ENCODE measurements around the gene GLYATL1B. TPM values are rescaled to one million over a fixed set of nuclear protein-coding genes. Genes with fewer than 3 reads are reported as not detected.
"Not testable (repeated sequence)": the region's sequence is repeated elsewhere in the genome, so short reads cannot be mapped to it uniquely, and the experiment has no call there.

Gene GLYATL1B
- total and polyA plus RNA-seq, 11 donors: not detected

DNA sequence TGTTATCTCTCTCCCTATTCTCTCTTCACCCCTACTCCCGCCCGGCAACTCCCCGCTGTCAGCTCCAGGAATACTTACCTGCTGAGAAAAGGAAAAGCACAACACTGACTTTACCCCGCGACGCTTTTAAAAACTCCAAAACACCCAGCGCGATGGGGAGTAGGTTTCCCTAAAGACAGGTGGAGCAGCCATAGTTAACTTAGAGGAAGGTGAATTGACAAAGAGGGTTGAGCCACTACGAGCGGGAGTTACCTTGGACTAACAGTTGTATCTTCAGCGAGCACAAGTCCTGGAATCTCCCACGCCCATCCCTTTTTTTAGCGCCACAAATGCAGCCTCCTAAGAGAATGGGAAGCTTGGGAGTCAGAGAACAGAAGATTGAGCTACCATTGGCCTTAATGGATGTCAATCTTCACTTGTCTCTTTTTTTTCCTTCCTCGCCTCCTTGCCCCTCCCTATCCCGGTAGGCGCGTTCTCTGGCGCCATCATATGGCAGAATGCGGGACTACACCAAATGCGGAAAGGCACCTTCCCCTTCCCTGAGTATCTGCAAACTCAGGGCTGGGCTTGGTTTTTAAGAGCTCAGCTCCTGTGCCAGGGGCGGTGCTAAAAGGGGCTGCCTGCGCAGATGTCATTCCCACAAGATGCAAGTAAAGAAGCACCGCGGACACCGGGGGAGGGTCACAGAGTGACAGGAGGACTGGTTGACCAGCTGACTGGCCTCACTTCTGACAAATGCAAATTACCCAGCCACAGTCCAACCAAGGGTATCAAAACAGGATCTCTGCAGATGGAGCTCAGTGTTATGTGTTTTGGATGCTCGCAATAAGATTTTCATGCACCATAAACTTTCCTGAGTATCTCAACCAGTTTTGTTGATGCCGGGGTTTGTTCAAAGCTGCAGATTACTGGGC is 27.7 kb upstream of the GLYATL1B start:
- not testable (repeated sequence) for H3K9me3 ChIP-seq, H3K27ac ChIP-seq, H3K36me3 ChIP-seq
- TF ChIP-seq, protein P1, sequence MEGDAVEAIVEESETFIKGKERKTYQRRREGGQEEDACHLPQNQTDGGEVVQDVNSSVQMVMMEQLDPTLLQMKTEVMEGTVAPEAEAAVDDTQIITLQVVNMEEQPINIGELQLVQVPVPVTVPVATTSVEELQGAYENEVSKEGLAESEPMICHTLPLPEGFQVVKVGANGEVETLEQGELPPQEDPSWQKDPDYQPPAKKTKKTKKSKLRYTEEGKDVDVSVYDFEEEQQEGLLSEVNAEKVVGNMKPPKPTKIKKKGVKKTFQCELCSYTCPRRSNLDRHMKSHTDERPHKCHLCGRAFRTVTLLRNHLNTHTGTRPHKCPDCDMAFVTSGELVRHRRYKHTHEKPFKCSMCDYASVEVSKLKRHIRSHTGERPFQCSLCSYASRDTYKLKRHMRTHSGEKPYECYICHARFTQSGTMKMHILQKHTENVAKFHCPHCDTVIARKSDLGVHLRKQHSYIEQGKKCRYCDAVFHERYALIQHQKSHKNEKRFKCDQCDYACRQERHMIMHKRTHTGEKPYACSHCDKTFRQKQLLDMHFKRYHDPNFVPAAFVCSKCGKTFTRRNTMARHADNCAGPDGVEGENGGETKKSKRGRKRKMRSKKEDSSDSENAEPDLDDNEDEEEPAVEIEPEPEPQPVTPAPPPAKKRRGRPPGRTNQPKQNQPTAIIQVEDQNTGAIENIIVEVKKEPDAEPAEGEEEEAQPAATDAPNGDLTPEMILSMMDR (IDR thresholded peaks at IDR 0.05): peak; percentile 38 to 73 (median 58)
- peak; percentile 33 to 79 (median 45) for DNase-seq
- intact Hi-C loops (cut with DNase I): loop anchor here in 4 of 10 donors (10.0 kb wide), 2 partner anchors 76 to 96 kb away; no protein-coding TSS in a partner anchor
- WGBS, 4 donors: 8 to 11% (median 9%) methylated on average over 26 to 27 of the region's 27 CpGs
- H3K27me3 ChIP-seq: peaks cover 0 to 70% (median 21%) of the 10 kb centered on the region in 9 donors
- H3K4me1 ChIP-seq: peaks cover 0 to 10% (median 0%) of the 10 kb centered on the region in 12 donors
- ATAC-seq: peak in 3 of 4 donors; percentile 80 to 82 (median 82)
- peak overlapping the region in 8 of 12 donors; percentile 9 to 41 (median 25) for H3K4me3 ChIP-seq

DNA sequence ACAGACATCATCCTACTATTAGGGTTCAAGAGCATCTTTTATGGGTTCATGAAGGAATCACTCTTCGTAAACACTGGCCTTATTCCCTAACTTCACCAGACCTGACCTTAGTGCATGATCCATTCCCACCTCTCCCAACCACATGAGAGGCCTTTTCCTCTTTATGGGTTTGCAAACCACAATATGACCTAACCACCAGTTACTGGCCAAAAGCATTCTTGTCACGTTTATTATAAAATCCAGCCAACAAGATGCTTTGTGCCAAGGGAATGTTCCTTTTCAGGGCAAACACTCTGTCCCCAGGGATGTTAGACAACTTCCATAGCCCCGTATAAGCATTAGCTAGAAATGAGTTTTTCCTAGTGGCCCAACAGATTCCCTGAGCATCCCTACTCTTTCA is 26.0 kb upstream of the GLYATL1B start:
- intact Hi-C loops (cut with DNase I); H3K27ac ChIP-seq; H3K36me3 ChIP-seq; H3K4me3 ChIP-seq; H3K9me3 ChIP-seq; ATAC-seq; DNase-seq: not testable (repeated sequence)
- 55 to 67% (median 63%) methylated on average over 3 of the region's 3 CpGs for WGBS, 4 donors
- H3K27me3 ChIP-seq: peaks cover 0 to 80% (median 21%) of the 10 kb centered on the region in 9 donors
- peaks cover 0 to 10% (median 0%) of the 10 kb centered on the region in 12 donors for H3K4me1 ChIP-seq

DNA sequence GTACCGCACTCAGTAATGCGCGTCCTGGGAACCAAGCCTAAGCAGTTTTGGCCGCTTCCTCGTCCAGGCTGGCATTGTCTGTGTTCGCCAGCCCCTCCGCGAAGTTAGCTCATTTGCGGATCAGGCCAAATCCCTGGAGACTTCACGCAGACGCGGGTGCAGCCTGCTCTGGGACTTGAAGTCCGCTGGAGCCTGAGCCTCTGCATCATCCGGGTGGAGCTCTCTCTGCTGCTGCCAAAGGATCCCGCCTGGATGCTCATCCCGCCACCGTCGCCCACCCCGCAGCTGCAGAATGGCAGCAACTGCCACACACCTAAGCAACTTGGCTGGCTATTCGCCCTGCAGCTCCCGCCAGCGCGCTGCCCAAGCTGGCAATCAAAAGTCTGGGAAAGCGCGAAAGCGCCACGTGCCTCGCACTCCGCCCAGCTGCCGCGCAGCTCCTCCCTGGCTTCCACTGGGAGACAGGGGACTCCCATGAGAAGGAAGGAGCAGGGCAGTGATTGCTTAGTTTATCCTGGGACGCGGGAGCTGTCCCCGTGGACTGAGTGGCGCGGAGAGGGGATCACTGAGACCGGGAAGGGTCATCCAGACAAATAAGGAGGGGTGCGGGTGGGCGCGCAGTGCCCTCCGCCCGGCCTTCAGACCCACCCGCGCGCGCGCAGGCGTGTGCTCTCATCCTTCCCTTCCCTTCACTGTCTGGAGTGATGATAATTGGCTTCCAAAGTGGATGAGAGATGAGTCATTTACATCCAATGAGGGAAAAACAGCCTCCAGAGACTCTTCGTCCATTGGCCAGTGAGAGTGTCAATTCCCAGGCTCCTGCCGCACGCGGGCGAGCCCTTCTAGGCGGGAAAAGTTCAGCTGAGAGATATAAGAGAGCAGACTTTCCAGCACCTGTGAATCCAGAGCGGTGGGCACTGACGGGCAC is 23.2 kb upstream of the GLYATL1B start:
- peaks cover 0 to 76% (median 21%) of the 10 kb centered on the region in 9 donors for H3K27me3 ChIP-seq
- no peak overlapping the region for H3K4me3 ChIP-seq
- H3K4me1 ChIP-seq: peaks cover 0 to 8% (median 0%) of the 10 kb centered on the region in 12 donors
- intact Hi-C loops (cut with DNase I): no loop called here
- no peaks in the 10 kb centered on the region for H3K36me3 ChIP-seq
- TF ChIP-seq POLR2A (IDR thresholded peaks at IDR 0.05): no peak
- TF ChIP-seq, protein P1 (IDR thresholded peaks at IDR 0.05): no peak
- ATAC-seq (no peak), DNase-seq (no peak)
- WGBS, 4 donors: 40 to 77% (median 45%) methylated on average over 50 to 56 of the region's 56 CpGs
- no peaks in the 10 kb centered on the region for H3K9me3 ChIP-seq
- no peak overlapping the region for H3K27ac ChIP-seq

DNA sequence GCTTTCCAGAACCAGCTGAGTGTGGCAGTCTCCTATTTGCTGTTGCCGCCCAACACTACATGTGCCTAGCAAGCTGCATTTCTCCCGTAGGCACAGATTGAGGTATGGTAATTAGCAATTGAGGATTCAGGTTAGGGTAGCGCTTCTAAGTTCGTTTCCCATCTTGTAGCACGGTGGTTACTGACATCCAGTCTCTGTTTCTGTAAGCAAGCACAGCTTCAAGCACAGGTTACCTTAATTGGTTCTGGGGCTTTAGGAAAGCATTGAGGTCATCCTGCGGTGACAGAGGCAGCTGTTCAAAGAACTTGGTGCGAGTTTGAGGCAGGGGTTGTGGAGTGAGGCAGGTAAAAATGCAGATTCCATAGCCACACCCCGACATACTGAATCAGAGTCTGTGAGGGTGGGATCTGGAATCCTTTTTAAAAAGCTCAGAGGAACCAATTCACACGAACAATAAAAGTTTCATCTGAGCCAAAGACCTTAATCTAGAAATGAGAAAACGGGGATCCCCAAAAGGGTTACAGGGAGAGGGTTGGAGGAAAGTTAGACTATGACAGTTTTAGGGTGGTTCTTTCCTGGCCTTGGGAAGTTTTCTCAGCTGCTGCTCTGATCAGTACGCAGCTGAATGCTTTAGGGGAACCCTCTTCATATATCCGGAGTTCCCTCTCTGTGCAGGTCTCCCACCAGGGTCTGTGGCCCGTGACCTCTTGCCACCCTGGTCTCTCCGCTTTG is 21.9 kb upstream of the GLYATL1B start:
- H3K36me3 ChIP-seq; DNase-seq; H3K9me3 ChIP-seq; H3K4me3 ChIP-seq; H3K27ac ChIP-seq; H3K4me1 ChIP-seq; ATAC-seq; intact Hi-C loops (cut with DNase I): not testable (repeated sequence)
- 74 to 81% (median 75%) methylated on average over 14 of the region's 14 CpGs for WGBS, 4 donors
- peaks cover 0 to 64% (median 14%) of the 10 kb centered on the region in 9 donors for H3K27me3 ChIP-seq

Measured in heart left ventricle (tissue), 16 donors.